Stimulated activated CD4-positive, alpha-beta T cell treated with anti-CD3 and anti-CD28 coated beads, Interleukin-4, amount 100 ng/mL, for 24 hours (primary cell): ENCODE data around the gene ADAT1.
A peak's percentile ranks its signal among the peaks of the same experiment; 100 is the strongest.

Experiments
- DNase-seq: peaks from one replicate; pipeline ENCODE4 v3.0.0-alpha.2; 2020

The ADAT1 gene

DNA sequence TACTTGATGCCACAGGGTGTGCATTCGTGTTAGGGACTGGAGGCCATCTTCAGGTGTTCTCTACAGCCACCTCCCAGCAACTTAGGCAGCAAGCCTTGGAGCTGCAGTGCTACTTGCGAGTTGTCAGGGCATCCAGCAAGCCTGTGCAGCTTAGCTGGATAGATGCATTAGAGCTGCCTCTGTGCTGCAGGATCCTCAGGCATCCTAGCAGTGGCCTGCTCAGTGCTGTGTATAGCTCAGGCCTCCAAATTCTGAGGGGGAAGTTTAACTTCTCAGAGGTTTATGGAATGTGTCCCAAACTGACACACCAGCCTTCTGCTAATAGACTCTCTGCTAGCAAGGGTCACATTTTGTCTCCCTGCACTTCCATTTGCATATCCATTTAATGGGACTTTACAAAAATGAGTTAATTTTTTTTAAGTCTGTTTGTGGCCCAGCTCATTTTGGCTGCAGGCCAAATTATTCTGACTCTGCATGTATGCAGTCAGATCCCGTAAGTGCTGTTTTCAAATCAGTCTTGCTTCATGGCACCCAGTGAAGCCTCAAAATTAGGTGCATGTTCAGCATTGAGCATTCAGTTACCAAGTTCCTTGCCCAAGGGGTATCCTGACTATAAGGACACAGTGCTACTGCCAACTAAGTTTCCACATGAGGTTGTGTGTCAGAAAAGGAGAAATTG is 50.1 kb downstream of the ADAT1 start:
- no peak for DNase-seq

- DNase-seq, result no peak
These were observed 52.5 kb downstream of the ADAT1 start for GRCh38 chr16:75570396-75571065.

DNA sequence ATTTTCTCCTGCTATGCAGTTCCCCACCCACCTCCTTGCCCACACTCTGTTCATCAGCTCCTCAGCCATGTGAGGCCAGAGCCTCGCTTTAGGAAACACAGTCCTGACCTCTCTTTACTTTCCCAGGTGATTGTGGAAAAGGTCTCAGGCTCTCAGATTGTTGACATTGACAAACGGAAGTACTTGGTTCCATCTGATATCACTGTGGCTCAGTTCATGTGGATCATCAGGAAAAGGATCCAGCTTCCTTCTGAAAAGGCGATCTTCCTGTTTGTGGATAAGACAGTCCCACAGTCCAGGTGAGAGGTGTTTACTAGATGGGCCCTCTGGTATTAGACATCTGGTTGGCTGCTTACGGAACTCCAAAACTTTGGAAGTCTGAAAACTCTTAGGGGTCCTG is 55.2 kb downstream of the ADAT1 start:
- DNase-seq, result no peak

DNA sequence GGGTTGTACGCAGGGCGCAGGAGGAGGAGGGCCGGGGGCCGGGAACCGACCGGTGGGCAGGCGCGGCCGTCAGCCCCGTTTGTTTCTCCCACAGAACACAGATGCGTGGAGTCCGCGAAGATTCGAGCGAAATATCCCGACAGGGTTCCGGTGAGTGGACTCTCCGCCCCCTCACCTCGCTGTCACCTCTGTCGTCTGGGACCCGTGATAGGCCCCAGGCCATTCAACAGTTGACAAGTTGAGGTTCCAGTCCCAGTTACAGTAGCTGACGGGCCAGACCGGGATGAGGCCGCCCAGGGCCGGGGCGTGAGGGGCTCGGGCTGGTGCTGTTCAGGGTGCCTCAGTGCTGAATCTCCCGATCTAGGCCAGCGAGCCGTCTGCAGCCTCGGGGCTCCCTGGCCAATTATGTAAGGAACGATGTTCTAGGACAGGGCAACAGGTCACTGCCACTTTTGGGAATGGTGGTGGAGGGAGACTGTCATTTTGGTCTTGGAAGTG is 56.3 kb downstream of the ADAT1 start:
- DNase-seq, result peak; percentile 25

DNA sequence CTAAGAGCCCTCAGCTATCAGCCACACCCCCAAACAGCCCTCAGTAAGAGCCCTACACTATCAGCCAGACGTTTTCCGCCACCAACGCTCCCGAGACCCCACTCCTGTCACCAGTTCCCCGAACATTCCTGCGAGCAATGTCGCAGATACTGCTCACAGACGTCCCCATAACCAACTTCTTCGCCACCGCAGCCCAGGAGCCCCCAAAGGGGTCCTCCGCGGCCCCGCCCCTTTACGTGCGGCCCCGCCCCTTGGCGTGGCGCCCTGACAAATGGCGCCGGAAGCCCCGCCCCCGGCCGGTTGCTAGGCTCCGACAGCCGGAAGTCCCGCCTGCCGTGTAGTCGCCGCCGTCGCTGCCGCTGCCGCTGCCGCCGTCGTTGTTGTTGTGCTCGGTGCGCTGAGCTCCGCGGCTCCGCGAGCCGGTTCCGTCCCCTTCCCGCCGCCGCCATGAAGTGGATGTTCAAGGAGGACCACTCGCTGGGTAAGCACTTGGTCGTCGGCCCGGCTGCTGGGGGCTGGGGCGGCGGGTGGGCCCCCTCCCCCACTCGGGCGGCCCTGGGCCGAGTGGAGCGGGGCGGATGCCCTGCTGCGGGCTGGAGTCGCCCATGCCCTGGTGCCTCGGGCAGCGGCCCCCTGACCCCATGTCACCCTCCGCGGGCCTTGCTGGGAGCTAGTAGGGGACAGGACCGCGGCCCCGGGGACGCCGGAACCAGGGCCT is 56.9 kb downstream of the ADAT1 start, which contains the start of gene GABARAPL2:
Gene GABARAPL2, plus strand, starts transcription at position 340 of the 718 bp plus-strand sequence. Its CDS starts 108 bp downstream, at position 448.
- peak; percentile 89 for DNase-seq

GRCh38 chr16:75565640-75566039 is 57.4 kb downstream of the ADAT1 start:
- no peak for DNase-seq

- DNase-seq, result no peak
These were observed 63.3 kb downstream of the ADAT1 start for GRCh38 chr16:75559564-75560372.

DNA sequence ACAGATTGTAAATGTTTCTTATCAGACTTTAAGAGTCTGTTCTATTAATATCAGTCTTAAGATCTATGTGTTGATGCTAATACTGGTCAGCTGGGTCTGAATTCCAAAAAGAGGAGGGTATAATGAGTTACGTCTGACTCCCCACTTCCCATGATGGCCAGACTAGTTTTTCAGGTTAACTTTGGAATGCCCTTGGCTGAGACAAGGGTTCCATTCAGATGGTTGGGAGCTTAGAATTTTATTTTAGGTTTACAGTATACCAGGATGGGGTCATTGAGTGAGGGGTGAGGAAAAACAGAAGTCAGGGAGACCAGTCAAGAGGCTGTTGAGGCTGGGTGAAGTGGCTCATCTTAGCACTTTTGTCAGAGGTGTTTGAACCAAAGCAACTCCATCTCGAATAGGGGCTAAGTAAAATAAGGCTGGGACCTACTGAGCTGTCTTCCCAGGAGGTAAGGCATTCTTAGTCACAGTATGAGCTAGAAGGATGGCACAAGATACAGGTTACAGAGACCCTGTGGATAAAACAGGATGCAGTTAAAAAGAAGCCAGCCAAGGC is 64.2 kb downstream of the ADAT1 start:
- no peak for DNase-seq

GRCh38 chr16:75556431-75556950 is 66.6 kb downstream of the ADAT1 start:
- DNase-seq, result no peak

DNA sequence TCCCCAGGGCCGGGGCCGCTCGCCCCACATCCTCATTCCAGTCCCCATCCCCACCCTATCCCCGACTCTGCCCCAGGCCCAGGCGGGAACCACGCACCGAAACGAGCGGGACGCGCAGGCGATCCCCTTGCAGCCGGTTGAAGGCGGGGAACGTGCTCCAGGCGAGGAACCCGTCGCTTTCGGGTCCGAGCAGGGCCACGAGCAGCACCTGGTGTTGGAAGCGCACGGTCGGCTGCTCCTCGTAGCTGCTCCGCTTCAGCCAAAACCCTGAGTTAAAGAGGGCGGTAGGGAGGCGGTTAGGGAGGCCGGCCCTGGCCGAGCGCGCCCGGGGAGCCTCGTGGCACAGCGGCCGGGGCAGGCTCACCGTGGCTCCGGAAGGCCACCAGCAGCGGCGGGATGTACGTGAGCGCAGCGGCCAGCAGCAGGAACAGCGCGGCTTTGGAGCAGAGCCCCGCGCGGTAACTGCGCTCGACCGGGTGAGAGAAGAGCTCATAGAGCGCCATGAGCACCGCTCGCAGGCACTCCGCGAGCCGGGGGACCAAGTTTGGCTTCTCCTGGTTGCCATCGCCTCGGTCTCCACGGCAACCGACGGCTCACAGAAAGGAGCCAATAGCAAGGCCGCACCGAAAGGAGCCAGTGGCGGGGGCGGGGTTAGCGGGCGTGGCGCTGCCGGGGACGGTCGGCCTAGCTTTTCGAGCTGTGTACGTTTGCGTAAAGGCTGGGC is 67.2 kb downstream of the ADAT1 start, which contains the start of gene TMEM231:
Gene TMEM231, minus strand, starts transcription at position 546 of the 724 bp plus-strand sequence. Its CDS starts 43 bp downstream, at position 503.
- DNase-seq, result peak; percentile 98

DNA sequence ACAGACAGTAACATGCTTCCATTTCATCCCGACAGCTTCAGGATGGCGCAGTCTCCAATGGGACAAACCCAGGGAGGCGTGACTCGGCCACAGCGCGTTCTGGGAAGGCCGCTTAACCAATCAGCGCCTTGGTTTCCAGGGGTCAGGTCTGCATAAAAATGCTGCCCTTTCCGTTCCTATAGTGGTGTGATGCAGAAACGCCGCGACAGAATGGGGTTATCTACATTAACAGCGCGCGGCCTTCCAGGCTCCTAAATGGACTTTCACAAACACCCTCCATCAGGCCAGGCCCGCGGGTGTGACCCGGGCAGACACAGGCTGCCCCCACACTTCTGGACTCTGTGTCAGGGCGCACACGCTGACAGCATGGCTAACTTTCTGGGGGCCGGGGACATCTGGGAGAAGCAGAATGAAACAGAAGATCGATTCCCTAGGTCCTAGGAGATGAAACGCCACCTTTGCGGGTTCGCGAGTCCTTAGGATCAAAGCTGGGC is 67.8 kb downstream of the ADAT1 start:
- DNase-seq, result peak; percentile 14

GRCh38 chr16:75552951-75553350 is 70.1 kb downstream of the ADAT1 start:
- no peak for DNase-seq

DNA sequence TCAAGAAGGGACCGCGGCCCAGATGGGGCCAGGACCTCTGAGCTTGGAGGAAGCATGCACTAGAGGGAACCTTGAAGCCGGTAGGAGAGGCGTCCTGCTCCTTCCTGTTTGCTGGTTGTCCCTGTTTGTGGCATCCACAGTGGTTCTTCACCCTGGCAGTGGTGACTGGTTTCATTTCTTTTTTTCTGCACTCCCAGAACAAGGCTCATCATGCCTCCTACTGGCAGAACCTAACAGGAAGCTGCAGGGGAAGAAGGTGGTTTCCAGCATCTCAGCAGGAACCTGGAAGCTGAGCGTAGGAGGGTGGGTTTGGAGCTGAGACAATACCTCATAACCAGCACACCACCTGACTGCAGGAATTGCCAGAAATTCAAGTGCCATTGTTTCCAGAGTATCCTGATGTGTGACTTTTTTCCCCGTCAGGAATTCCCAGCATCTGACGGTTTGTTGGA is 72.8 kb downstream of the ADAT1 start:
- peak; percentile 22 for DNase-seq
